GM12878 (cell line): ENCODE data around the gene AAGAB. TPM values are rescaled to one million over a fixed set of nuclear protein-coding genes. Genes with fewer than 3 reads are reported as not detected.

Source experiments
- ATF3 ChIP-seq: IDR thresholded peaks from 2 replicates; pipeline ENCODE4 v1.6.1; 2011; ENCODE audit warnings: low read depth, mild to moderate bottlenecking, low read length, moderate library complexity, borderline replicate concordance; ENCODE audit errors: extremely low read depth
- CBX5 ChIP-seq: sonication (generic); IDR thresholded peaks from 2 replicates; pipeline ENCODE4 v1.6.1; 2016; ENCODE audit warnings: low read depth, moderate library complexity, mild to moderate bottlenecking, inconsistent platforms
- CEBPB ChIP-seq, 2 experiments: fragments of 150-350 bp in 1 of 2; IDR thresholded peaks; 2 replicates each; pipeline ENCODE4 v1.6.1; 2012 to 2014; ENCODE audit warnings: low read depth in 2 of 2, low read length in 2 of 2, borderline replicate concordance in 1 of 2, inconsistent platforms in 1 of 2
- CHD1 ChIP-seq: IDR thresholded peaks from 2 replicates; pipeline ENCODE4 v1.6.1; 2012; ENCODE audit warnings: low read depth, low read length, improper control_type of control experiment
- EP300 ChIP-seq, 2 experiments: fragments of 150-350 bp in 1 of 2; IDR thresholded peaks; 2 replicates each; pipeline ENCODE4 v1.6.1; 2011 to 2012; ENCODE audit warnings: low read depth in 2 of 2, low read length in 2 of 2, borderline replicate concordance in 1 of 2, improper control_type of control experiment in 1 of 2, inconsistent platforms in 1 of 2; ENCODE audit not compliant: control insufficient read depth in 1 of 2
- FOXK2 ChIP-seq: fragments of 450-650 bp; IDR thresholded peaks from 2 replicates; pipeline ENCODE4 v1.6.1; 2017; ENCODE audit warnings: mild to moderate bottlenecking, moderate library complexity
- KLF5 ChIP-seq: fragments of 450-650 bp; IDR thresholded peaks from 2 replicates; pipeline ENCODE4 v1.6.1; 2014; ENCODE audit warnings: mild to moderate bottlenecking; ENCODE audit not compliant: partially characterized antibody
- MXI1 ChIP-seq: fragments of 150-350 bp; IDR thresholded peaks from 2 replicates; pipeline ENCODE4 v1.6.1; 2011; ENCODE audit warnings: low read depth, mild to moderate bottlenecking, inconsistent platforms, low read length, improper control_type of control experiment
- NFIC ChIP-seq: IDR thresholded peaks from 2 replicates; pipeline ENCODE4 v1.6.1; 2012; ENCODE audit warnings: low read depth, mild to moderate bottlenecking, inconsistent platforms, low read length, moderate library complexity
- NR2C1 ChIP-seq: fragments of 450-650 bp; IDR thresholded peaks from 2 replicates; pipeline ENCODE4 v1.6.1; 2017; ENCODE audit warnings: antibody characterized with exemption, mild to moderate bottlenecking, moderate library complexity
- PAX5 ChIP-seq: IDR thresholded peaks from 2 replicates; pipeline ENCODE4 v1.6.1; 2011; ENCODE audit warnings: low read depth, low read length, borderline replicate concordance
- POLR2AphosphoS5 ChIP-seq: IDR thresholded peaks from 2 replicates; pipeline ENCODE4 v1.6.1; 2011; ENCODE audit warnings: mild to moderate bottlenecking, low read length, inconsistent platforms
- SMARCA5 ChIP-seq: fragments of 450-650 bp; IDR thresholded peaks from 2 replicates; pipeline ENCODE4 v1.6.1; 2017; ENCODE audit warnings: mild to moderate bottlenecking
- SPI1 ChIP-seq: IDR thresholded peaks from 2 replicates; pipeline ENCODE4 v1.6.1; 2011; ENCODE audit warnings: low read depth, mild to moderate bottlenecking, low read length, moderate library complexity, borderline replicate concordance; ENCODE audit not compliant: insufficient read depth
- SUPT20H ChIP-seq: IDR thresholded peaks from 2 replicates; pipeline ENCODE4 v1.6.1; 2011; ENCODE audit warnings: low read depth, mild to moderate bottlenecking, low read length, moderate library complexity, borderline replicate concordance; ENCODE audit not compliant: control insufficient read depth
- TARDBP ChIP-seq: IDR thresholded peaks from 2 replicates; pipeline ENCODE4 v1.6.1; 2016; ENCODE audit warnings: borderline replicate concordance
- ZNF622 ChIP-seq: fragments of 450-650 bp; IDR thresholded peaks from 2 replicates; pipeline ENCODE4 v1.6.1; 2017; ENCODE audit warnings: mild to moderate bottlenecking, inconsistent platforms
- polyA plus RNA-seq, 11 experiments: library from polyadenylated mRNA; depleted of rRNA in 4 of 11; unstranded in 6 of 11; stranded (reverse) in 5 of 11; fragments of >200 nt; fragmentation: Nextera tagmentation in 4 of 11; fragmentation: Illumina TruSeq in 1 of 11; extraction: Ambion mirVana in 4 of 11; extraction: Trizol in 1 of 11; gene quantifications; 1 replicate in 1 of 11; 2 replicates in 10 of 11; pipeline versions ENCODE4 v1.2.1 to v1.2.3, GENCODE V29; 2011 to 2016; ENCODE audit warnings: inconsistent platforms in 2 of 11, missing spikeins in 2 of 11, low read depth in 1 of 11
- total RNA-seq, 4 experiments: library from RNA; depleted of rRNA in 3 of 4; stranded (reverse); fragments of >200 nt in 3 of 4; fragmentation: Illumina TruSeq in 1 of 4; extraction: Trizol in 1 of 4; gene quantifications; 2 replicates each; pipeline versions ENCODE4 v1.2.1 to v1.2.3, GENCODE V29; 2013 to 2021
- TF ChIP-seq, protein P1 (sequence below): fragments of 450-650 bp; formaldehyde crosslinking; IDR thresholded peaks from 2 replicates; pipeline ENCODE4 v1.5.0; 2022; ENCODE audit warnings: mild to moderate bottlenecking, missing genetic modification characterization
- TF ChIP-seq, protein P2 (sequence below): fragments of 450-650 bp; IDR thresholded peaks from 2 replicates; pipeline ENCODE4 v1.6.1; 2016; ENCODE audit warnings: mild to moderate bottlenecking, moderate library complexity, borderline replicate concordance
- TF ChIP-seq, protein P3 (sequence below): fragments of 450-650 bp; IDR thresholded peaks from 2 replicates; pipeline ENCODE4 v1.6.1; 2016; ENCODE audit warnings: mild to moderate bottlenecking

AAGAB gene
- total and polyA plus RNA-seq, 10 of the 15 experiments (the other 5 are each of a cell fraction or from before 2014, with no cell fraction given) = 11.4 to 62.3 (median 38.0) TPM

DNA sequence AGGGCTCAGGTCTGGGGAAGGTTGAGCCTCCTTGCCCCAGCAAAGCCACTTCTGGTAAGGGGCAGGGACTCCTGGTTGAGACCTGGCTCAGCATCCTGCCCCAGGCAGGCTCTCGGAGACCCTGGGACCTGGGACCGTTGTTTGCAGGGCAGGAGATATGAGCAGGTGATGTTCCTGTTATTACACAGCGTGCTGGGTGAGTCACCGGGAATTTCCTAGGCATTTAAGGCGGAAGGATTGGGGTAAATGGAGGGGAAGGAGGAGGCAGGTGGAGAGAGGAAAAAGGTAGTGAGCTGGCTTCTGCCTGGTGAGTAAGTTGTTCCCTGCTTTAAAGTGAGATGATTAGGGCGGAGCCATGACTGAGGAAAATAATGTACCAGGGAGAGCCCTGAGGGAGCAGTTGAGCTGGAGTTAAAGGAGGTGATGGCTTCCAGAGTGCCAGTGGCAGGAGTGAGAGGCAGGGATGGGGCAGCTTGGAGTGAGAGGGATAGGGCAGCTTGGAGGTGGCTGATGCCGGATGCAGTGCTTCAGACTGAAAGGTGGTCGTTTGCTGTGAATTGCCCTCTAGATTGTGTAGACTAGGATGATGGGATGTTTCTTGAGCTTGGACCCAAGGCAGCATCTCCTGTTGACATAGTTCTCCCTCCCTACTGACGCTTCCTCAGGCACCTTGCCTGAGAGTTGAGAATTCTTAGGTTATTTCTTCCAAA, 79.4 kb downstream of the AAGAB start (continued):
- TF ChIP-seq, protein P1, sequence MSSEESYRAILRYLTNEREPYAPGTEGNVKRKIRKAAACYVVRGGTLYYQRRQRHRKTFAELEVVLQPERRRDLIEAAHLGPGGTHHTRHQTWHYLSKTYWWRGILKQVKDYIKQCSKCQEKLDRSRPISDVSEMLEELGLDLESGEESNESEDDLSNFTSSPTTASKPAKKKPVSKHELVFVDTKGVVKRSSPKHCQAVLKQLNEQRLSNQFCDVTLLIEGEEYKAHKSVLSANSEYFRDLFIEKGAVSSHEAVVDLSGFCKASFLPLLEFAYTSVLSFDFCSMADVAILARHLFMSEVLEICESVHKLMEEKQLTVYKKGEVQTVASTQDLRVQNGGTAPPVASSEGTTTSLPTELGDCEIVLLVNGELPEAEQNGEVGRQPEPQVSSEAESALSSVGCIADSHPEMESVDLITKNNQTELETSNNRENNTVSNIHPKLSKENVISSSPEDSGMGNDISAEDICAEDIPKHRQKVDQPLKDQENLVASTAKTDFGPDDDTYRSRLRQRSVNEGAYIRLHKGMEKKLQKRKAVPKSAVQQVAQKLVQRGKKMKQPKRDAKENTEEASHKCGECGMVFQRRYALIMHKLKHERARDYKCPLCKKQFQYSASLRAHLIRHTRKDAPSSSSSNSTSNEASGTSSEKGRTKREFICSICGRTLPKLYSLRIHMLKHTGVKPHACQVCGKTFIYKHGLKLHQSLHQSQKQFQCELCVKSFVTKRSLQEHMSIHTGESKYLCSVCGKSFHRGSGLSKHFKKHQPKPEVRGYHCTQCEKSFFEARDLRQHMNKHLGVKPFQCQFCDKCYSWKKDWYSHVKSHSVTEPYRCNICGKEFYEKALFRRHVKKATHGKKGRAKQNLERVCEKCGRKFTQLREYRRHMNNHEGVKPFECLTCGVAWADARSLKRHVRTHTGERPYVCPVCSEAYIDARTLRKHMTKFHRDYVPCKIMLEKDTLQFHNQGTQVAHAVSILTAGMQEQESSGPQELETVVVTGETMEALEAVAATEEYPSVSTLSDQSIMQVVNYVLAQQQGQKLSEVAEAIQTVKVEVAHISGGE (CRISPR knock-in tag) = no peak
- TF ChIP-seq NFIC (0 out of 2 replicates have a peak, but pooled peaks have one; percentile 63), TARDBP (no peak; the same call in 1 of the 2 replicates), NR2C1 (no peak), ZNF622 (no peak), MXI1 (no peak), SPI1 (0 out of 2 replicates have a peak, but pooled peaks have one; percentile 8), CEBPB (IDR thresholded peaks at IDR 0.05; ENCODE audit: borderline replicate concordance in 1 of 2, low read depth in 2 of 2, low read length in 2 of 2) (no peak), FOXK2 (no peak), SMARCA5 (no peak), CBX5 (no peak), KLF5 (no peak), EP300 (IDR thresholded peaks at IDR 0.05; ENCODE audit: borderline replicate concordance in 1 of 2, control insufficient read depth in 1 of 2, low read depth in 2 of 2, low read length in 2 of 2) (no peak), ATF3 (no peak), CHD1 (no peak), PAX5 (no peak), POLR2AphosphoS5 (0 out of 2 replicates have a peak, but pooled peaks have one; percentile 17), SUPT20H (no peak)
- TF ChIP-seq, protein P2, sequence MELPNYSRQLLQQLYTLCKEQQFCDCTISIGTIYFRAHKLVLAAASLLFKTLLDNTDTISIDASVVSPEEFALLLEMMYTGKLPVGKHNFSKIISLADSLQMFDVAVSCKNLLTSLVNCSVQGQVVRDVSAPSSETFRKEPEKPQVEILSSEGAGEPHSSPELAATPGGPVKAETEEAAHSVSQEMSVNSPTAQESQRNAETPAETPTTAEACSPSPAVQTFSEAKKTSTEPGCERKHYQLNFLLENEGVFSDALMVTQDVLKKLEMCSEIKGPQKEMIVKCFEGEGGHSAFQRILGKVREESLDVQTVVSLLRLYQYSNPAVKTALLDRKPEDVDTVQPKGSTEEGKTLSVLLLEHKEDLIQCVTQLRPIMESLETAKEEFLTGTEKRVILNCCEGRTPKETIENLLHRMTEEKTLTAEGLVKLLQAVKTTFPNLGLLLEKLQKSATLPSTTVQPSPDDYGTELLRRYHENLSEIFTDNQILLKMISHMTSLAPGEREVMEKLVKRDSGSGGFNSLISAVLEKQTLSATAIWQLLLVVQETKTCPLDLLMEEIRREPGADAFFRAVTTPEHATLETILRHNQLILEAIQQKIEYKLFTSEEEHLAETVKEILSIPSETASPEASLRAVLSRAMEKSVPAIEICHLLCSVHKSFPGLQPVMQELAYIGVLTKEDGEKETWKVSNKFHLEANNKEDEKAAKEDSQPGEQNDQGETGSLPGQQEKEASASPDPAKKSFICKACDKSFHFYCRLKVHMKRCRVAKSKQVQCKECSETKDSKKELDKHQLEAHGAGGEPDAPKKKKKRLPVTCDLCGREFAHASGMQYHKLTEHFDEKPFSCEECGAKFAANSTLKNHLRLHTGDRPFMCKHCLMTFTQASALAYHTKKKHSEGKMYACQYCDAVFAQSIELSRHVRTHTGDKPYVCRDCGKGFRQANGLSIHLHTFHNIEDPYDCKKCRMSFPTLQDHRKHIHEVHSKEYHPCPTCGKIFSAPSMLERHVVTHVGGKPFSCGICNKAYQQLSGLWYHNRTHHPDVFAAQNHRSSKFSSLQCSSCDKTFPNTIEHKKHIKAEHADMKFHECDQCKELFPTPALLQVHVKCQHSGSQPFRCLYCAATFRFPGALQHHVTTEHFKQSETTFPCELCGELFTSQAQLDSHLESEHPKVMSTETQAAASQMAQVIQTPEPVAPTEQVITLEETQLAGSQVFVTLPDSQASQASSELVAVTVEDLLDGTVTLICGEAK = no peak
- TF ChIP-seq, protein P3, sequence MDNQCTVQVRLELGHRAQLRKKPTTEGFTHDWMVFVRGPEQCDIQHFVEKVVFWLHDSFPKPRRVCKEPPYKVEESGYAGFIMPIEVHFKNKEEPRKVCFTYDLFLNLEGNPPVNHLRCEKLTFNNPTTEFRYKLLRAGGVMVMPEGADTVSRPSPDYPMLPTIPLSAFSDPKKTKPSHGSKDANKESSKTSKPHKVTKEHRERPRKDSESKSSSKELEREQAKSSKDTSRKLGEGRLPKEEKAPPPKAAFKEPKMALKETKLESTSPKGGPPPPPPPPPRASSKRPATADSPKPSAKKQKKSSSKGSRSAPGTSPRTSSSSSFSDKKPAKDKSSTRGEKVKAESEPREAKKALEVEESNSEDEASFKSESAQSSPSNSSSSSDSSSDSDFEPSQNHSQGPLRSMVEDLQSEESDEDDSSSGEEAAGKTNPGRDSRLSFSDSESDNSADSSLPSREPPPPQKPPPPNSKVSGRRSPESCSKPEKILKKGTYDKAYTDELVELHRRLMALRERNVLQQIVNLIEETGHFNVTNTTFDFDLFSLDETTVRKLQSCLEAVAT = no peak
